Muscle layer of duodenum (tissue), 2 donors: ENCODE results near the gene ZNF134.

Experiments used
- H3K27ac ChIP-seq: one replicate; pipeline ENCODE4 v1.7.0; 2013; ENCODE audit warnings: mild to moderate bottlenecking, low read length
- H3K27me3 ChIP-seq: one replicate; pipeline ENCODE4 v1.7.0; 2013; ENCODE audit warnings: low read depth, mild to moderate bottlenecking, control low read depth, low read length
- H3K36me3 ChIP-seq, 2 donors: one replicate each; pipeline ENCODE4 v1.7.0; 2013; ENCODE audit warnings: low read length in 2 of 2, control low read depth in 1 of 2, mild to moderate bottlenecking in 1 of 2; ENCODE audit not compliant: insufficient read depth in 2 of 2, control insufficient read depth in 1 of 2
- H3K4me1 ChIP-seq, 2 donors: one replicate each; pipeline ENCODE4 v1.7.0; 2013; ENCODE audit warnings: low read length in 2 of 2, mild to moderate bottlenecking in 2 of 2, control low read depth in 1 of 2, moderate library complexity in 1 of 2; ENCODE audit not compliant: insufficient read depth in 2 of 2, control insufficient read depth in 1 of 2
- H3K4me3 ChIP-seq, 2 donors: one replicate each; pipeline ENCODE4 v1.7.0; 2013; ENCODE audit warnings: low read length in 2 of 2, low read depth in 1 of 2, mild to moderate bottlenecking in 1 of 2
- H3K9me3 ChIP-seq, 2 donors: one replicate each; pipeline ENCODE4 v1.7.0; 2013; ENCODE audit warnings: low read length in 2 of 2, control low read depth in 1 of 2, mild to moderate bottlenecking in 1 of 2; ENCODE audit not compliant: control insufficient read depth in 1 of 2
- donor health status: healthy.

The ZNF134 gene

GRCh38 chr19:57668635-57669034 is 54.6 kb downstream of the ZNF134 start, which contains the start of gene ZSCAN4:
Gene ZSCAN4 (plus strand): TSS chr19:57668935. CDS start chr19:57676146, 7,211 bp downstream.
- H3K9me3 ChIP-seq, result no peaks in the 10 kb centered on the region
- no peaks in the 10 kb centered on the region for H3K27me3 ChIP-seq

GRCh38 chr19:57671124-57671895 is 57.3 kb downstream of the ZNF134 start:
- Histone ChIP-seq H3K9me3 (peaks cover 0 to 5% of the 10 kb centered on the region in 2 donors), H3K27me3 (no peaks in the 10 kb centered on the region), H3K36me3 (no peaks in the 10 kb centered on the region), H3K27ac (no peak overlapping the region), H3K4me3 (no peak overlapping the region), H3K4me1 (no peaks in the 10 kb centered on the region)

More at GRCh38 chr19:57668635-57669034, 54.6 kb downstream of the ZNF134 start, which contains the start of gene ZSCAN4:
- Histone ChIP-seq H3K27ac (no peak within 1 kb of the TSS), H3K4me3 (no peak within 1 kb of the TSS), H3K4me1 (no peaks in the 10 kb centered on the region), H3K36me3 (no peaks in the 10 kb centered on the region)

GRCh38 chr19:57672466-57672865 is 58.4 kb downstream of the ZNF134 start:
- Histone ChIP-seq H3K4me3 (no peak overlapping the region), H3K4me1 (no peaks in the 10 kb centered on the region), H3K36me3 (no peaks in the 10 kb centered on the region)

More at GRCh38 chr19:57672466-57672865, 58.4 kb downstream of the ZNF134 start:
- H3K27me3 ChIP-seq, result no peaks in the 10 kb centered on the region
- peaks cover 0 to 5% of the 10 kb centered on the region in 2 donors for H3K9me3 ChIP-seq
- no peak overlapping the region for H3K27ac ChIP-seq
